IMR-90 (cell line): Measurements from ENCODE around the gene VAMP8. TPM values are rescaled to one million over a fixed set of nuclear protein-coding genes. Genes with fewer than 3 reads are reported as not detected.

Experiments
- ATAC-seq: fragments of 200-7000 bp; cut with Tn5 transposase; 2 replicates; pipeline ENCODE4 v1.9.1; 2020; ENCODE audit warnings: low read depth, mild to moderate bottlenecking, moderate library complexity
- BruUV-seq: library from RNA; stranded (reverse); fragments of 400-500 nt; replicated peaks from 2 replicates; lab custom pipeline; 2021; lab: Mats Ljungman, UMichigan
- CTCF ChIA-PET: fragments of 300-600 bp; formaldehyde crosslinking; extraction: SDS; loops from one replicate; lab custom pipeline; 2021; ENCODE audit warnings: antibody characterized with exemption; lab: Yijun Ruan, JAX
- POLR2A ChIA-PET: fragments of 300-600 bp; sonication (Branson Sonifier 250); formaldehyde crosslinking; loops from one replicate; lab custom pipeline; 2022; ENCODE audit warnings: antibody characterized with exemption; ENCODE audit not compliant: unreplicated experiment; lab: Charles Lee
- DNase-seq: peaks from one replicate; pipeline ENCODE4 v3.0.0; 2013
- H2AFZ ChIP-seq: replicated peaks from 2 replicates; pipeline ENCODE3; 2013; ENCODE audit warnings: low read length, mild to moderate bottlenecking; ENCODE audit not compliant: poor library complexity
- H2AK5ac ChIP-seq: 2 replicates; pipeline ENCODE4 v1.6.1; 2013; ENCODE audit warnings: low read depth, low read length, inconsistent platforms
- H2AK9ac ChIP-seq: replicated peaks from 2 replicates; pipeline ENCODE3; 2013; ENCODE audit warnings: mild to moderate bottlenecking, low read depth, low read length, moderate library complexity; ENCODE audit not compliant: poor library complexity
- H2BK120ac ChIP-seq: 2 replicates; pipeline ENCODE4 v1.6.1; 2013; ENCODE audit warnings: low read depth, low read length, inconsistent platforms
- H2BK15ac ChIP-seq: 3 replicates; pipeline ENCODE4 v1.6.1; 2013; ENCODE audit warnings: low read depth, low read length, inconsistent platforms
- H2BK20ac ChIP-seq: 2 replicates; pipeline ENCODE4 v1.6.1; 2013; ENCODE audit warnings: low read depth, mild to moderate bottlenecking, inconsistent platforms, low read length, moderate library complexity
- H2BK5ac ChIP-seq: 2 replicates; pipeline ENCODE4 v1.6.1; 2013; ENCODE audit warnings: mild to moderate bottlenecking, low read depth, low read length, inconsistent platforms; ENCODE audit not compliant: poor library complexity, severe bottlenecking
- H3K14ac ChIP-seq: replicated peaks from 2 replicates; pipeline ENCODE4 v1.6.1; 2013; ENCODE audit warnings: low read depth, low read length, inconsistent platforms
- H3K18ac ChIP-seq: 2 replicates; pipeline ENCODE4 v1.6.1; 2013; ENCODE audit warnings: low read depth, low read length, control low read depth
- H3K23ac ChIP-seq: 2 replicates; pipeline ENCODE4 v1.6.1; 2013; ENCODE audit warnings: low read depth, low read length, inconsistent platforms
- H3K27ac ChIP-seq: 2 replicates; pipeline ENCODE4 v1.5.1; 2013; ENCODE audit warnings: mild to moderate bottlenecking, control low read depth, low read length; ENCODE audit not compliant: insufficient read depth
- H3K27me3 ChIP-seq: 2 replicates; pipeline ENCODE4 v1.6.1; 2013; ENCODE audit warnings: low read length; ENCODE audit not compliant: control insufficient read depth, insufficient read depth
- H3K36me3 ChIP-seq: 2 replicates; pipeline ENCODE4 v1.6.1; 2013; ENCODE audit warnings: low read length, mixed read lengths; ENCODE audit not compliant: control insufficient read depth, insufficient read depth
- H3K4ac ChIP-seq: 2 replicates; pipeline ENCODE4 v1.6.1; 2013; ENCODE audit warnings: low read depth, low read length, inconsistent platforms
- H3K4me1 ChIP-seq: 2 replicates; pipeline ENCODE4 v1.6.1; 2013; ENCODE audit warnings: low read length, mixed read lengths; ENCODE audit not compliant: control insufficient read depth, insufficient read depth
- H3K4me2 ChIP-seq: 2 replicates; pipeline ENCODE4 v1.6.1; 2013; ENCODE audit warnings: low read depth, mild to moderate bottlenecking, control low read depth, low read length, moderate library complexity
- H3K4me3 ChIP-seq: 2 replicates; pipeline ENCODE4 v1.5.1; 2013; ENCODE audit warnings: low read depth, mild to moderate bottlenecking, control low read depth, low read length, moderate library complexity; ENCODE audit not compliant: insufficient read depth
- H3K56ac ChIP-seq: 2 replicates; pipeline ENCODE4 v1.6.1; 2013; ENCODE audit warnings: low read length, inconsistent platforms; ENCODE audit not compliant: insufficient read depth; ENCODE audit errors: extremely low read depth
- H3K79me1 ChIP-seq, 2 experiments: 2 replicates each; pipeline ENCODE4 v1.6.1; 2013; ENCODE audit warnings: low read length in 2 of 2, inconsistent platforms in 1 of 2, low read depth in 1 of 2
- H3K9ac ChIP-seq: 2 replicates; pipeline ENCODE4 v1.6.1; 2013; ENCODE audit warnings: low read depth, low read length, control low read depth
- H3K9me1 ChIP-seq: 2 replicates; pipeline ENCODE4 v1.6.1; 2013; ENCODE audit warnings: low read length, inconsistent platforms; ENCODE audit not compliant: insufficient read depth
- H3K9me3 ChIP-seq: 2 replicates; pipeline ENCODE4 v1.6.1; 2013; ENCODE audit warnings: low read length; ENCODE audit not compliant: control insufficient read depth, insufficient read depth
- H4K20me1 ChIP-seq: 2 replicates; pipeline ENCODE4 v1.6.1; 2013; ENCODE audit warnings: low read length, inconsistent platforms; ENCODE audit not compliant: insufficient read depth
- H4K5ac ChIP-seq: 2 replicates; pipeline ENCODE4 v1.6.1; 2013; ENCODE audit warnings: mild to moderate bottlenecking, low read depth, low read length, control low read depth
- H4K8ac ChIP-seq, 2 experiments: 2 replicates each; pipeline ENCODE4 v1.6.1; 2013; ENCODE audit warnings: low read depth in 2 of 2, low read length in 2 of 2, control low read depth in 1 of 2, inconsistent platforms in 1 of 2
- H4K91ac ChIP-seq: 2 replicates; pipeline ENCODE4 v1.6.1; 2013; ENCODE audit warnings: low read depth, low read length, inconsistent platforms; ENCODE audit not compliant: insufficient read depth
- BHLHE40 ChIP-seq: fragments of 150-350 bp; IDR thresholded peaks from 2 replicates; pipeline ENCODE4 v1.6.1; 2016; ENCODE audit warnings: mild to moderate bottlenecking, low read depth, low read length
- CHD1 ChIP-seq: IDR thresholded peaks from 2 replicates; pipeline ENCODE4 v1.6.1; 2012; ENCODE audit warnings: low read depth, low read length, improper control_type of control experiment
- FOS ChIP-seq: fragments of 150-350 bp; IDR thresholded peaks from 2 replicates; pipeline ENCODE4 v1.6.1; 2016; ENCODE audit warnings: low read depth, low read length
- MAFK ChIP-seq: IDR thresholded peaks from 2 replicates; pipeline ENCODE4 v1.6.1; 2012; ENCODE audit warnings: low read depth, low read length, improper control_type of control experiment
- RCOR1 ChIP-seq: IDR thresholded peaks from 2 replicates; pipeline ENCODE4 v1.6.1; 2012; ENCODE audit warnings: mild to moderate bottlenecking, low read length, improper control_type of control experiment; ENCODE audit not compliant: insufficient replicate concordance
- SMC3 ChIP-seq: fragments of 150-350 bp; IDR thresholded peaks from 2 replicates; pipeline ENCODE4 v1.6.1; 2016; ENCODE audit warnings: low read depth, mild to moderate bottlenecking, antibody characterized with exemption, low read length, moderate library complexity
- WGBS, 2 experiments: methylation state at CpG; one replicate each; pipeline versions ENCODE4 v1.1.5 to v1.1.7; 2013; ENCODE audit warnings: missing lambda C conversion rate in 2 of 2; ENCODE audit not compliant: insufficient read length in 1 of 2; ENCODE audit errors: extremely low coverage in 2 of 2; 5-methylcytosine and 5-hydroxymethylcytosine counted together
- dilution Hi-C: fragments of 300-500 bp; cut with HindIII; formaldehyde crosslinking; loops from one replicate; pipeline ENCODE4 v1.14.3; 2018; ENCODE audit warnings: low sequenced_read_pairs; ENCODE audit not compliant: unreplicated experiment
- in situ Hi-C: fragments of 300-500 bp; cut with MboI; formaldehyde crosslinking; loops from 3 replicates; pipeline ENCODE4 v1.14.3; 2019; ENCODE audit warnings: low sequenced_read_pairs, inconsistent platforms, mixed read lengths
- intact Hi-C: fragments of 100-400 bp; cut with micrococcal nuclease; formaldehyde crosslinking; loops from 2 replicates; pipeline ENCODE4 v1.10.0; 2022
- polyA plus RNA-seq, 3 experiments: library from polyadenylated mRNA; depleted of rRNA; stranded (reverse); fragments of >200 nt; gene quantifications; 2 replicates each; pipeline ENCODE4 v1.2.3, GENCODE V29; 2012; ENCODE audit warnings: low replicate concordance in 1 of 3
- total RNA-seq: library from RNA; depleted of rRNA; stranded (reverse); fragments of >200 nt; gene quantifications from 2 replicates; pipeline ENCODE4 v1.2.3, GENCODE V29; 2012
- TF ChIP-seq, protein P1 (sequence below): fragments of 150-350 bp; IDR thresholded peaks from 2 replicates; pipeline ENCODE4 v1.6.1; 2017; ENCODE audit warnings: mild to moderate bottlenecking, antibody characterized with exemption, low read length, low read depth
- TF ChIP-seq, protein P2 (sequence below): conservative IDR thresholded peaks from 2 replicates; pipeline ENCODE4 v1.5.1; 2012; ENCODE audit warnings: mild to moderate bottlenecking, low read depth, low read length, improper control_type of control experiment
- TF ChIP-seq, protein P3 (sequence below): fragments of 150-350 bp; IDR thresholded peaks from 2 replicates; pipeline ENCODE4 v1.6.1; 2016; ENCODE audit warnings: low read depth, mild to moderate bottlenecking, low read length, moderate library complexity, borderline replicate concordance

VAMP8 gene
- total and polyA plus RNA-seq, 2 of the 4 experiments (the other 2 are of a cell fraction), result 0.90 to 1.9 TPM

DNA sequence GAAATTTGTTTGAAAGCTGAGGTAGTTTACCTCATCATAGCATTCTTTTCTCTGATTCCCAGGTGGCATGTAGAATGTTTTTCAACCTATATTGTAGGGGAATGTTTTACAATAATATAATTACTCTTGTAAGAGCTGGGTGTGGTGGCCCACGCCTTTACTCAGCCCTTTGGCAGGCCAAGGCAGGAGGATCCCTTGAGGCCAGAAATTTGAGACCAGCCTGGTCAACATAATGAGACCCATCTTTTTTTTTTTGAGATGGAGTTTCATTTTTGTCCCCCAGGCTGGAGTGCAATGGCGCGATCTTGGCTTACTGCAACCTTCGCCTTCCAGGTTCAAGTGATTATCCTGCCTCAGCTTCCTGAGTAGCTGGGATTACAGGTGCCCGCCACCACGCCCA lies 42.2 kb downstream of the VAMP8 start:
- no TSS peak for BruUV-seq

More for the DNA sequence above, 42.2 kb downstream of the VAMP8 start:
- H3K23ac ChIP-seq, result no peak overlapping the region
- H4K8ac ChIP-seq, result no peak overlapping the region
- DNase-seq, result no peak
- no peak for ATAC-seq
- no peak overlapping the region for H3K14ac ChIP-seq
- H3K9me1 ChIP-seq, result peaks cover 5% of the 10 kb centered on the region
- in situ Hi-C loops, result no loop called here
- no peak overlapping the region for H3K4me2 ChIP-seq
- peaks cover 2% of the 10 kb centered on the region; the same call in 1 of the 2 replicates for H3K4me1 ChIP-seq
- no peak overlapping the region for H2BK15ac ChIP-seq
- peaks cover 22 to 28% of the 10 kb centered on the region in 2 experiments for H3K79me1 ChIP-seq
- H4K5ac ChIP-seq, result no peak overlapping the region
- no peak overlapping the region for H3K27ac ChIP-seq
- H4K91ac ChIP-seq, result no peak overlapping the region
- H3K18ac ChIP-seq, result no peak overlapping the region
- H2BK20ac ChIP-seq, result no peak overlapping the region
- peaks cover 12% of the 10 kb centered on the region; the same call in 1 of the 2 replicates for H4K20me1 ChIP-seq
- H3K4ac ChIP-seq, result no peak overlapping the region
- 100% methylated on average over 2 of the region's 6 CpGs; no CpG with 5 or more reads in 1 of the 2 experiments for WGBS, 2 experiments
- dilution Hi-C loops, result no loop called here
- no peak overlapping the region for H3K56ac ChIP-seq
- no peak for TF ChIP-seq MAFK
- TF ChIP-seq CHD1, result no peak
- TF ChIP-seq SMC3, result no peak
- TF ChIP-seq, protein P1, sequence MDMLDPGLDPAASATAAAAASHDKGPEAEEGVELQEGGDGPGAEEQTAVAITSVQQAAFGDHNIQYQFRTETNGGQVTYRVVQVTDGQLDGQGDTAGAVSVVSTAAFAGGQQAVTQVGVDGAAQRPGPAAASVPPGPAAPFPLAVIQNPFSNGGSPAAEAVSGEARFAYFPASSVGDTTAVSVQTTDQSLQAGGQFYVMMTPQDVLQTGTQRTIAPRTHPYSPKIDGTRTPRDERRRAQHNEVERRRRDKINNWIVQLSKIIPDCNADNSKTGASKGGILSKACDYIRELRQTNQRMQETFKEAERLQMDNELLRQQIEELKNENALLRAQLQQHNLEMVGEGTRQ, result no peak
- TF ChIP-seq, protein P2, sequence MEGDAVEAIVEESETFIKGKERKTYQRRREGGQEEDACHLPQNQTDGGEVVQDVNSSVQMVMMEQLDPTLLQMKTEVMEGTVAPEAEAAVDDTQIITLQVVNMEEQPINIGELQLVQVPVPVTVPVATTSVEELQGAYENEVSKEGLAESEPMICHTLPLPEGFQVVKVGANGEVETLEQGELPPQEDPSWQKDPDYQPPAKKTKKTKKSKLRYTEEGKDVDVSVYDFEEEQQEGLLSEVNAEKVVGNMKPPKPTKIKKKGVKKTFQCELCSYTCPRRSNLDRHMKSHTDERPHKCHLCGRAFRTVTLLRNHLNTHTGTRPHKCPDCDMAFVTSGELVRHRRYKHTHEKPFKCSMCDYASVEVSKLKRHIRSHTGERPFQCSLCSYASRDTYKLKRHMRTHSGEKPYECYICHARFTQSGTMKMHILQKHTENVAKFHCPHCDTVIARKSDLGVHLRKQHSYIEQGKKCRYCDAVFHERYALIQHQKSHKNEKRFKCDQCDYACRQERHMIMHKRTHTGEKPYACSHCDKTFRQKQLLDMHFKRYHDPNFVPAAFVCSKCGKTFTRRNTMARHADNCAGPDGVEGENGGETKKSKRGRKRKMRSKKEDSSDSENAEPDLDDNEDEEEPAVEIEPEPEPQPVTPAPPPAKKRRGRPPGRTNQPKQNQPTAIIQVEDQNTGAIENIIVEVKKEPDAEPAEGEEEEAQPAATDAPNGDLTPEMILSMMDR, result no peak
- TF ChIP-seq, protein P3, sequence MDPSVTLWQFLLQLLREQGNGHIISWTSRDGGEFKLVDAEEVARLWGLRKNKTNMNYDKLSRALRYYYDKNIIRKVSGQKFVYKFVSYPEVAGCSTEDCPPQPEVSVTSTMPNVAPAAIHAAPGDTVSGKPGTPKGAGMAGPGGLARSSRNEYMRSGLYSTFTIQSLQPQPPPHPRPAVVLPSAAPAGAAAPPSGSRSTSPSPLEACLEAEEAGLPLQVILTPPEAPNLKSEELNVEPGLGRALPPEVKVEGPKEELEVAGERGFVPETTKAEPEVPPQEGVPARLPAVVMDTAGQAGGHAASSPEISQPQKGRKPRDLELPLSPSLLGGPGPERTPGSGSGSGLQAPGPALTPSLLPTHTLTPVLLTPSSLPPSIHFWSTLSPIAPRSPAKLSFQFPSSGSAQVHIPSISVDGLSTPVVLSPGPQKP, result no peak
- no peak for TF ChIP-seq RCOR1
- TF ChIP-seq BHLHE40, result no peak
- TF ChIP-seq FOS, result no peak
- POLR2A ChIA-PET, result interaction anchor here (0.6 kb wide), 1 partner anchor 63 kb away, joined by 3 read pairs; no protein-coding TSS in a partner anchor
- H3K36me3 ChIP-seq, result peaks cover 28% of the 10 kb centered on the region
- H3K9ac ChIP-seq, result no peak overlapping the region
- CTCF ChIA-PET, result no interaction called here
- H3K4me3 ChIP-seq, result no peak overlapping the region
- H2BK120ac ChIP-seq, result no peak overlapping the region
- H2BK5ac ChIP-seq, result no peak overlapping the region
- H2AK9ac ChIP-seq, result no peak overlapping the region
- H3K9me3 ChIP-seq, result no peaks in the 10 kb centered on the region
- no peak overlapping the region for H2AFZ ChIP-seq
- no peaks in the 10 kb centered on the region for H3K27me3 ChIP-seq
- H2AK5ac ChIP-seq, result no peak overlapping the region
- intact Hi-C loops, result no loop called here
